Calu3 (cell line): Measurements from ENCODE around the gene SPTBN1. TPM values are rescaled to one million over a fixed set of nuclear protein-coding genes. Genes with fewer than 3 reads are reported as not detected.

Source experiments
- BruUV-seq: library from RNA; stranded (reverse); fragments of 400-500 nt; replicated peaks from 2 replicates; lab custom pipeline; 2021; lab: Mats Ljungman, UMichigan
- CTCF ChIA-PET: fragments of 300-600 bp; sonication (Branson Sonifier 250); formaldehyde crosslinking; loops from one replicate; lab custom pipeline; 2022; ENCODE audit warnings: antibody characterized with exemption; lab: Charles Lee
- DNase-seq: peaks from one replicate; pipeline ENCODE4 v3.0.0; 2022
- H3K27ac Mint-ChIP-seq: one replicate; pipeline ENCODE4 v1.8.0; 2022; ENCODE audit warnings: mixed read lengths; ENCODE audit not compliant: unreplicated experiment
- H3K27me3 Mint-ChIP-seq: one replicate; pipeline ENCODE4 v1.8.0; 2022; ENCODE audit warnings: mixed read lengths; ENCODE audit not compliant: unreplicated experiment
- H3K36me3 Mint-ChIP-seq: one replicate; pipeline ENCODE4 v1.8.0; 2022; ENCODE audit warnings: mild to moderate bottlenecking, moderate library complexity, mixed read lengths; ENCODE audit not compliant: insufficient read depth, unreplicated experiment
- H3K4me1 Mint-ChIP-seq: one replicate; pipeline ENCODE4 v1.8.0; 2022; ENCODE audit warnings: mild to moderate bottlenecking, low read depth, mixed read lengths; ENCODE audit not compliant: unreplicated experiment
- H3K4me3 Mint-ChIP-seq: one replicate; pipeline ENCODE4 v1.8.0; 2022; ENCODE audit warnings: mild to moderate bottlenecking, low read depth, moderate library complexity, mixed read lengths; ENCODE audit not compliant: unreplicated experiment
- H3K9me3 Mint-ChIP-seq: one replicate; pipeline ENCODE4 v1.8.0; 2022; ENCODE audit warnings: low read depth, mixed read lengths; ENCODE audit not compliant: unreplicated experiment
- CTCF ChIP-seq: fragments of 200-600 bp; IDR thresholded peaks from one replicate; pipeline ENCODE4 v1.8.0; 2022; ENCODE audit warnings: antibody characterized with exemption; ENCODE audit not compliant: unreplicated experiment
- intact Hi-C: fragments of 100-400 bp; cut with micrococcal nuclease; formaldehyde crosslinking; loops from one replicate; pipeline ENCODE4 v1.10.0; 2022; ENCODE audit not compliant: unreplicated experiment
- total RNA-seq: library from RNA; stranded (reverse); gene quantifications from 2 replicates; pipeline ENCODE4 v1.2.3, GENCODE V29; 2022

Gene SPTBN1
- total RNA-seq, 1 experiment from 2014 or later, result 611 TPM

- peak overlapping the region; percentile 43 for H3K4me3 Mint-ChIP-seq
- CTCF ChIA-PET, result no interaction called here
- peaks cover 3% of the 10 kb centered on the region for H3K9me3 Mint-ChIP-seq
- H3K27ac Mint-ChIP-seq, result peak overlapping the region; percentile 22
- intact Hi-C loops, result no loop called here
- peaks cover 94% of the 10 kb centered on the region for H3K4me1 Mint-ChIP-seq
- no peak for DNase-seq
- no TSS peak for BruUV-seq
- TF ChIP-seq CTCF, result no peak
- peaks cover 83% of the 10 kb centered on the region for H3K36me3 Mint-ChIP-seq
- no peaks in the 10 kb centered on the region for H3K27me3 Mint-ChIP-seq
Observed at GRCh38 chr2:54609241-54609640, 153.1 kb downstream of the SPTBN1 start.

GRCh38 chr2:54609647-54610046 lies 153.5 kb downstream of the SPTBN1 start:
- CTCF ChIA-PET, result interaction anchor here (1.3 kb wide), 1 partner anchor 10 kb away, joined by 4 read pairs; no protein-coding TSS in a partner anchor
- TF ChIP-seq CTCF, result no peak
- peaks cover 83% of the 10 kb centered on the region for H3K36me3 Mint-ChIP-seq
- no peaks in the 10 kb centered on the region for H3K27me3 Mint-ChIP-seq
- peaks cover 94% of the 10 kb centered on the region for H3K4me1 Mint-ChIP-seq
- peak overlapping the region; percentile 51 for H3K27ac Mint-ChIP-seq
- intact Hi-C loops, result loop anchor here (5.0 kb wide), 2 partner anchors 32 to 87 kb away; no protein-coding TSS in a partner anchor
- BruUV-seq, result no TSS peak
- H3K9me3 Mint-ChIP-seq, result peaks cover 3% of the 10 kb centered on the region
- H3K4me3 Mint-ChIP-seq, result peak overlapping the region; percentile 43
- DNase-seq, result no peak

- no peaks in the 10 kb centered on the region for H3K27me3 Mint-ChIP-seq
- TF ChIP-seq CTCF, result no peak
- CTCF ChIA-PET, result interaction anchor here (1.3 to 1.4 kb wide), 2 partner anchors 11 to 14 kb away, joined by 4 to 5 read pairs; no protein-coding TSS in a partner anchor
- intact Hi-C loops, result loop anchor here (5.0 kb wide), 2 partner anchors 33 to 88 kb away; no protein-coding TSS in a partner anchor
- DNase-seq, result no peak
- peaks cover 3% of the 10 kb centered on the region for H3K9me3 Mint-ChIP-seq
- H3K4me3 Mint-ChIP-seq, result peak overlapping the region; percentile 43
- BruUV-seq, result no TSS peak
- peak overlapping the region; percentile 51 for H3K27ac Mint-ChIP-seq
- H3K36me3 Mint-ChIP-seq, result peaks cover 86% of the 10 kb centered on the region
- peaks cover 93% of the 10 kb centered on the region for H3K4me1 Mint-ChIP-seq
Observed at GRCh38 chr2:54610700-54611099, 154.6 kb downstream of the SPTBN1 start.

- BruUV-seq, result no TSS peak
- H3K27me3 Mint-ChIP-seq, result no peaks in the 10 kb centered on the region
- H3K4me3 Mint-ChIP-seq, result peak overlapping the region; percentile 20
- intact Hi-C loops, result loop anchor here (5.0 kb wide), 2 partner anchors 35 to 90 kb away; no protein-coding TSS in a partner anchor
- peaks cover 88% of the 10 kb centered on the region for H3K4me1 Mint-ChIP-seq
- H3K27ac Mint-ChIP-seq, result peak overlapping the region; percentile 66
- peaks cover 3% of the 10 kb centered on the region for H3K9me3 Mint-ChIP-seq
- peaks cover 86% of the 10 kb centered on the region for H3K36me3 Mint-ChIP-seq
- DNase-seq, result no peak
- CTCF ChIA-PET, result interaction anchor here (1.0 kb wide), 1 partner anchor 155 kb away, joined by 5 read pairs; no protein-coding TSS in a partner anchor
- no peak for TF ChIP-seq CTCF
Observed at GRCh38 chr2:54611830-54612545, 155.9 kb downstream of the SPTBN1 start.
